MM.1S (cell line): ENCODE data around the gene TGM5.

ENCODE experiments used
- EZH2 ChIP-seq: fragments of 300-600 bp; sonication (generic); optimal IDR thresholded peaks from 2 replicates; pipeline ENCODE3; 2017; ENCODE audit warnings: low read depth, mild to moderate bottlenecking, antibody characterized with exemption, low read length, mixed read lengths
- EZH2phosphoT487 ChIP-seq: fragments of 300-600 bp; sonication (generic); IDR thresholded peaks from 2 replicates; pipeline ENCODE4 v1.6.1; 2018; ENCODE audit warnings: antibody characterized with exemption, low read length
- TF ChIP-seq, protein P1 (sequence below): fragments of 300-600 bp; sonication (generic); IDR thresholded peaks from 2 replicates; pipeline ENCODE4 v1.5.1; 2016; ENCODE audit warnings: antibody characterized with exemption, low read length, mixed read lengths

DNA sequence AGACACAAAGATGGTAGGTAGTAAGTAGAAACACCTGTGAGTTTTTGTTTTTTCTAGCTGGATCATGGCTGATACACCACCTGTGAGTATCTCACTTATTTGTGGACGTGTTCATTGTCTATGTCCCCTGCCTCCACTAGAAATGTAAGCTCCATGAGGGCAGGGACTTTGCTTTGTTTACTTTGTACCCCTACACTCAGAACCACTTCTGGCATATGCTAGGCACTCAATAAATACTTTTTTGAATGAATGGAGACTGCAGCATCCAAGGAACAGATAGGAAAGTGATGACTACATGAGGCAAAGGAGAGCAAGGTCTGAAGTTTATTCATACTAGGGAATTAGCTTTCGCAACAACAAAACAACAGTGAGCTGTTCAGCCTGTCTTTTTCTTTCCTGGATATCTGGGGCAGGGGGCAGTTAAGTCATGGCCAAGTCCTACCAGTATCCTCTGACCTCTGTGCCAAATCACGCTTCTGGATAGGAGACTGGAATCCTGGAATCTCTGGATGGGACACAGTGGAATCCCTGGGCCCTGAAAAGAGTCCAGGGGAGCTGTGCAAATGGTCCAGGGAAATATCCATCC is 34.3 kb downstream of the TGM5 start:
- TF ChIP-seq, protein P1, sequence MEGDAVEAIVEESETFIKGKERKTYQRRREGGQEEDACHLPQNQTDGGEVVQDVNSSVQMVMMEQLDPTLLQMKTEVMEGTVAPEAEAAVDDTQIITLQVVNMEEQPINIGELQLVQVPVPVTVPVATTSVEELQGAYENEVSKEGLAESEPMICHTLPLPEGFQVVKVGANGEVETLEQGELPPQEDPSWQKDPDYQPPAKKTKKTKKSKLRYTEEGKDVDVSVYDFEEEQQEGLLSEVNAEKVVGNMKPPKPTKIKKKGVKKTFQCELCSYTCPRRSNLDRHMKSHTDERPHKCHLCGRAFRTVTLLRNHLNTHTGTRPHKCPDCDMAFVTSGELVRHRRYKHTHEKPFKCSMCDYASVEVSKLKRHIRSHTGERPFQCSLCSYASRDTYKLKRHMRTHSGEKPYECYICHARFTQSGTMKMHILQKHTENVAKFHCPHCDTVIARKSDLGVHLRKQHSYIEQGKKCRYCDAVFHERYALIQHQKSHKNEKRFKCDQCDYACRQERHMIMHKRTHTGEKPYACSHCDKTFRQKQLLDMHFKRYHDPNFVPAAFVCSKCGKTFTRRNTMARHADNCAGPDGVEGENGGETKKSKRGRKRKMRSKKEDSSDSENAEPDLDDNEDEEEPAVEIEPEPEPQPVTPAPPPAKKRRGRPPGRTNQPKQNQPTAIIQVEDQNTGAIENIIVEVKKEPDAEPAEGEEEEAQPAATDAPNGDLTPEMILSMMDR, result no peak
- TF ChIP-seq EZH2 (no peak), EZH2phosphoT487 (no peak)
